ENCODE measurements around the gene MAML2.
"Not testable (repeated sequence)": the region's sequence is repeated elsewhere in the genome, so short reads cannot be mapped to it uniquely, and the experiment has no call there.

Gene MAML2

GRCh38 chr11:96194581-96195374, 148.2 kb downstream of the MAML2 start:
- no peak overlapping the region for H3K4me3 ChIP-seq (ENCODE audit: low read length)
- TF ChIP-seq ZNF274 (IDR thresholded peaks at IDR 0.05; ENCODE audit: low read depth, low read length) = no peak

DNA sequence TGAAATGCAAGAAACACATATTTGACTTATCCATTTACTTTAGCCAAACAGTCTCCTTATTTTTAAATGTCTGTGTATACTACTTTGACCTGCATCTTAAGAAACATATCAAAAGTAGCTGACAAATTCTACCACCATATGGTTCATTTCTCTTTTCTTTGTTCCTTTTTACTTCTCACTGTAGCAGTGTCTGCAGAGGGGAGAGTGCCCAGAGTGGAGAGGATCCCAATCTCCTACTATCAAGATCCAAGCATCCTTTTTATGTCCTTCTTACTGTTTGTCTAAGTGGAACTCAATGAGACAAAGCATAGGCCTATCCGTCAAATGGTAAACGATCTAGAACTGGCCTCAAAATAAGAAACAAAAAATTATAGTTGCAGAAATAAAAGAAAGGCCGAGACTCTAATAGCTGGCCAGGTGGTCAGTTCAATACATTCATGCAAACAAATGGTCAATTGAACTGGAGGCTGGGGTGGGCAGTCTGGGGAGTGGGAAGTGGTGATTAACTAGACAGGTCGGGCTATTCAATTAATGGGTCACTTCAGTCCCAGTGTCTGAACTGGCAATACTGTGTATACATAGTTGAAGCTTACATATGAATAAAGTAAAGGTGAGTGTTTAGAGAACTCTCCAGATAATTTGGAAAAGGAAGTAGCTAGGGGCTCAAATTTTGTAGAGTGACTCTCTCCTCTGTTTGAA, 149.1 kb downstream of the MAML2 start:
- TF ChIP-seq ZNF274 (IDR thresholded peaks at IDR 0.05; ENCODE audit: low read depth, low read length) = no peak
- no peak overlapping the region for H3K4me3 ChIP-seq (ENCODE audit: low read length)

GRCh38 chr11:96191752-96192151, 151.2 kb downstream of the MAML2 start:
- no peak overlapping the region for H3K4me3 ChIP-seq (ENCODE audit: low read length)
- no peak for TF ChIP-seq ZNF274 (IDR thresholded peaks at IDR 0.05; ENCODE audit: low read depth, low read length)

GRCh38 chr11:96189351-96189750, 153.6 kb downstream of the MAML2 start:
- TF ChIP-seq ZNF274 (IDR thresholded peaks at IDR 0.05; ENCODE audit: low read depth, low read length) = no peak

DNA sequence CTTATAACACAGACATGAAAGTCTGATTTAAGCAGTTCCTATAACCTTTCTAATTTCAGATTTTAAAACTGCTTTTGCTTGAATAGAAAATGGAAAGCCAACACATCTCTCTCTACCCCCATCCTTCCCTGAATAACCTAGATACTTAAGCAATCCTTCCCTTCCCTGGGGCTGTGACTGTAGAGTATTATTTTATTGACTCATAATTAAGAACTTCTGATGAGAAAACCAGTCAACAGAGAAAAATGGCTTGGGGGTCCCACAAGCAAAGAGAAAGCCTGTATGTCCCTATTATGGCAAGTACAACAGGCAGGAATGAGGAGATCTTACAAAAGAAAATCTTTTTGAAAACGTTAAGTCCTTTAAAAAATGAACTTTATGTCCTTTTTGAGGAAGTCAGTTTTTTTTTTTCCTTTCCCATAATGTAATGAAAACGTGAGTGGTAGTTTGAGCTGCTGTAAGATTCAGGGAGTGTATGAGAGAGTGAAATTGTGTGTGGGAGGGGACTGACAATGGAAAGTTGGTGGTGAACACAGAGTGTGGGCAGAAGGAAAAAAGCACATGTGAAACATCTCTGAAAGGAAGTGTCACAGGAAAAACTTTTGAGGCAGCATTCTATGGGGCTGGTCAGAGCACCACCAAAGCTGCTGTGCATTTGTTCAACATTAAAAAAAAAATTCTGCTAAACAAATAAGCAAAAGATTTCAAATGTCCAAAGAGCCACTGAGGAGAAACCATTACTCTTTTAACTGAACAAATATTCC, 154.6 kb downstream of the MAML2 start:
- no peak for TF ChIP-seq ZNF274 (IDR thresholded peaks at IDR 0.05; ENCODE audit: low read depth, low read length)
- H3K4me3 ChIP-seq (ENCODE audit: low read length) = no peak overlapping the region

More at GRCh38 chr11:96189351-96189750, 153.6 kb downstream of the MAML2 start:
- H3K4me3 ChIP-seq (ENCODE audit: low read length) = no peak overlapping the region; the same call in 1 of the 2 replicates

- H3K4me3 ChIP-seq (ENCODE audit: low read length) = no peak overlapping the region
- TF ChIP-seq ZNF274 (IDR thresholded peaks at IDR 0.05; ENCODE audit: low read depth, low read length) = no peak
These were observed 155.2 kb downstream of the MAML2 start for GRCh38 chr11:96187822-96188221.

DNA sequence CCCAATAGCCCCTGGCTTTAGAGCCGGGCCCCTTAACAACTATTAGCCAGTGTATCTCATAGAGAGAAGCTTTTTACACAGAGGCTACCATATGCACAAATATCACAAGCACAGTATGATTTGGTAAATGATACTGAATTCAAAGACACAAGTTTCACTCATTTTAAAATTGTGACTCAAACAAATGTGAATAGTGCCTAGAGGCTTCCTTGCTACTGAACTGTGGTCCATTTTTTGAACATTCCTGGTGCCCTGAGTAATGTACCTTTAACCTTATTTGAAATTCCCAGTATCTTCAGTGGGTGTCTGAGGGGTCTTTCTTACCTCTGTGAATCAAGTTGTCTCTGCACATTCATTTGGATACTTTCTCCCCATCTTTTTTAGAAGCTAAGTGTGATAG, 156.2 kb downstream of the MAML2 start:
- H3K4me3 ChIP-seq (ENCODE audit: low read length) = no peak overlapping the region
- TF ChIP-seq ZNF274 (IDR thresholded peaks at IDR 0.05; ENCODE audit: low read depth, low read length) = no peak

DNA sequence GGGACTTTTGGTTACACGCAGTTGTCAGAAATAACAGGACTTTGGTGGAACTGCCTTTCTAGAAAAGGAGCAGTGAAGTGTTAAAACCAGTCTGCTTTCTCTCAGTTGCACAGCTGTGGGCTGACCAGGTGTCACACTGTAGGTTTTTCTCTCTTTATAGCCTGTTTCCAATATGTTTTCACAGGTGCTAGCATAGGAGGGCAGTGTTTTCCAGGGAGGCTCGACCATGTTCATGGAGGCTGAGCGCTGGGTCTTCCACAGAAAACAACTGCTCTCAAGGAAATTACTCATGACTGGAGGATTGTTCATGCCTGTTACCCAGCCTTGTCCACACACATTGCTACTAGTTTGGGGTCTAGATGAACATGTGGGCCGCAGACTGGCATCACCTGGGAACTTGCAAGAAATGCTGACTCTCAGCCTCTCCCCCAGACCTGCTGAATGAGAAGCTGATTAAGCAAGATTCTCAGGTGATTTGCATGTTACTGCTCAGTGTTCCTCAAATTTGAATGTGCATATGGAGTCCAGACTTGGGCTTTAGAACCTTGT, 157.7 kb downstream of the MAML2 start:
- no peak for TF ChIP-seq ZNF274 (IDR thresholded peaks at IDR 0.05; ENCODE audit: low read depth, low read length)

GRCh38 chr11:96180937-96181336, 162.1 kb downstream of the MAML2 start:
- H3K4me3 ChIP-seq (ENCODE audit: low read length) = not testable (repeated sequence)

More for the DNA sequence above, 157.7 kb downstream of the MAML2 start:
- H3K4me3 ChIP-seq (ENCODE audit: low read length) = peak overlapping the region; percentile 8; the same call in 1 of the 2 replicates

GRCh38 chr11:96180341-96180740, 162.7 kb downstream of the MAML2 start:
- H3K4me3 ChIP-seq (ENCODE audit: low read length) = no peak overlapping the region
- no peak for TF ChIP-seq ZNF274 (IDR thresholded peaks at IDR 0.05; ENCODE audit: low read depth, low read length)

GRCh38 chr11:96179905-96180304, 163.1 kb downstream of the MAML2 start:
- H3K4me3 ChIP-seq (ENCODE audit: low read length) = no peak overlapping the region
- no peak for TF ChIP-seq ZNF274 (IDR thresholded peaks at IDR 0.05; ENCODE audit: low read depth, low read length)

DNA sequence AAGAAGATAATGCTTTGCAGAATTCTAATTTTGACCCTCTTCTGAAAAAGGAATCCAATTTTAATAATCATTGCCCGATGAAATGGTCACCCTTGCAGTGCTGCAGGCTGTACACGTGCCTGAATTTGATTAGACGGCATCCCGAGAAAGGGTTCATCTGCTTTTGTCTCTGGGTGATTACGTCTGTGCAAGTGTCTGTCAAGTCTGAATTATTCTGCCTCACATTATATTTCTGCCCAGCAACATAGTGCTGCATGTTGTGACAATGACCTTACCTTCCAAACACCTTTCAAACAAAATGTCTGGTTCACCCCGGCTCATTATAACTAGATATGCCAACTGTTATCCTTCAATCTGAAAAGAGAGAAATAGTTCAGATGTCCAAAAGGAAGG, 164.1 kb downstream of the MAML2 start:
- H3K4me3 ChIP-seq (ENCODE audit: low read length) = no peak overlapping the region
- TF ChIP-seq ZNF274 (IDR thresholded peaks at IDR 0.05; ENCODE audit: low read depth, low read length) = no peak

DNA sequence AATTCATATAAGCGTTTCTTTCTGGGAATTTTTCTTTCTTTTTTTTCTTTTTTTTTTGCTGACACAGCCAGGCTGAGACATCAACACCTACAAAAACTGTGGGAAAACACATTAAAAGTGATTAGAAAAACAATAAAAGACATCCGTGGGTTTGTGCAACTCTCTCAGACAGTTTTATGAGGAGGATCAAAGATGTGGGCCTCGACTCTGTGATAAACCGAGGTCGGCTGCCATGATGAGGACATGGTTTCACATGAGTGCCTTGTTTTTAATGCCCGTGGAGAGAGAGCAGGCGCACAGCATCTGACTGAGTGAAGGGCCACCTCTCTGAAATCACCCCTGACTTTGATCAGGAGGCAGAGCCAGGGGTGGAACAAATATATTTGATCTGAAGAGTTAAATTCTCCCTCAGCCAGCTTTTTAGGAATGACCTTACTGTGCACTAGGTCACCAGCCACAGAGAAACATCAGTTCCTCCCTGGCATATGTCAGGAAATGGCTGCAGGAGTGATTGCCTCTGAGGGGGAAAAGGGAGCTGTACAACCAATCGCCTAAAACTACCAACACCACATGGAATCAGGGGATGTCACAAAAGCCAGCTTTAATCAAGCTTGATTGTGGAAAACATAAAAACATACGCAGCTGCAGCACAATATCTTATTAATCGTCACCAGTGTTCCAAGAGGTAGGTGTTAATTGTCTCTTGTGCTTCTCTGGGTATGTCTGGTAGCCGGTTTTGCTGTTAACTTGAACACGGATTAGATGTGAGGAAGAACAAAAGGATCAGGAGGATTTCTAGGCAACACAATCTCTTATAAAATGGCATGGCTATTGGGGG, 164.7 kb downstream of the MAML2 start:
- H3K4me3 ChIP-seq (ENCODE audit: low read length) = no peak overlapping the region
- TF ChIP-seq ZNF274 (IDR thresholded peaks at IDR 0.05; ENCODE audit: low read depth, low read length) = no peak

Data from GM08714 (cell line).